LNCaP clone FGC (cell line): ENCODE results near the gene ZNF358.

Experiments
- DNase-seq: peaks from one replicate; pipeline ENCODE4 v3.0.0-alpha.2; 2011; ENCODE audit warnings: low read depth
- H3K4me3 ChIP-seq: 2 replicates; pipeline ENCODE4 v1.5.1; 2011; ENCODE audit warnings: mild to moderate bottlenecking, low read depth, low read length, control low read depth
- TF ChIP-seq, protein P1 (sequence below): IDR thresholded peaks from 2 replicates; pipeline ENCODE4 v1.5.1; 2012; ENCODE audit warnings: mild to moderate bottlenecking; ENCODE audit not compliant: control insufficient read depth, insufficient read depth; ENCODE audit errors: extremely low read depth

The ZNF358 gene

DNA sequence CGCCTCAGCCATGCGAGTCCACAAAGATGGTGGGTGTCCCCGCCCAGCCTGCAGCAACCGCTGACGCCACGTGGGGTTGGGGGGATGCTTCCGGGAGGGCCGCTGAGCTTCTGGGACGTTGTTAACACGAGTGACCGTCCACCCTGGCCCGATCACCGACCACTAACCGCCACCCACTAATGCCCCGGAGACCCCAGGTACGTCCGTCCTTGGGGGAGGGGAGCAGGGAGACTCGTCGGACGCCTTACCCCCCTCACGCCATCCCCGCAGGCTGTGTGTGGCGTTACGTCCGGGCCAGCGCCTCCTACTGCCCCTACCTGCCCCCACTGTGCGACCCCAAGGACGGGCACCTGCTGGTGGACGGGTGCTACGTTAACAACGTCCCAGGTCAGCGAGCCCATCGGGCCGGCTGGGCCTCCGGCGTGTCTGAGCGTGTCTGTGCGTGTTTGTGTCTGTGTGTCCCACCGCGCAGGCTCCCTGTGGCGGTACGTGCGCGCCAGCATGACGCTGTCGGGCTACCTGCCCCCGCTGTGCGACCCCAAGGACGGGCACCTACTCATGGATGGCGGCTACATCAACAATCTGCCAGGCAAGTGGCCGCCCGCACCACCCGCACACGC lies 40.9 kb downstream of the ZNF358 start:
- H3K4me3 ChIP-seq = no peak overlapping the region
- TF ChIP-seq, protein P1, sequence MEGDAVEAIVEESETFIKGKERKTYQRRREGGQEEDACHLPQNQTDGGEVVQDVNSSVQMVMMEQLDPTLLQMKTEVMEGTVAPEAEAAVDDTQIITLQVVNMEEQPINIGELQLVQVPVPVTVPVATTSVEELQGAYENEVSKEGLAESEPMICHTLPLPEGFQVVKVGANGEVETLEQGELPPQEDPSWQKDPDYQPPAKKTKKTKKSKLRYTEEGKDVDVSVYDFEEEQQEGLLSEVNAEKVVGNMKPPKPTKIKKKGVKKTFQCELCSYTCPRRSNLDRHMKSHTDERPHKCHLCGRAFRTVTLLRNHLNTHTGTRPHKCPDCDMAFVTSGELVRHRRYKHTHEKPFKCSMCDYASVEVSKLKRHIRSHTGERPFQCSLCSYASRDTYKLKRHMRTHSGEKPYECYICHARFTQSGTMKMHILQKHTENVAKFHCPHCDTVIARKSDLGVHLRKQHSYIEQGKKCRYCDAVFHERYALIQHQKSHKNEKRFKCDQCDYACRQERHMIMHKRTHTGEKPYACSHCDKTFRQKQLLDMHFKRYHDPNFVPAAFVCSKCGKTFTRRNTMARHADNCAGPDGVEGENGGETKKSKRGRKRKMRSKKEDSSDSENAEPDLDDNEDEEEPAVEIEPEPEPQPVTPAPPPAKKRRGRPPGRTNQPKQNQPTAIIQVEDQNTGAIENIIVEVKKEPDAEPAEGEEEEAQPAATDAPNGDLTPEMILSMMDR = no peak
- DNase-seq = no peak

DNA sequence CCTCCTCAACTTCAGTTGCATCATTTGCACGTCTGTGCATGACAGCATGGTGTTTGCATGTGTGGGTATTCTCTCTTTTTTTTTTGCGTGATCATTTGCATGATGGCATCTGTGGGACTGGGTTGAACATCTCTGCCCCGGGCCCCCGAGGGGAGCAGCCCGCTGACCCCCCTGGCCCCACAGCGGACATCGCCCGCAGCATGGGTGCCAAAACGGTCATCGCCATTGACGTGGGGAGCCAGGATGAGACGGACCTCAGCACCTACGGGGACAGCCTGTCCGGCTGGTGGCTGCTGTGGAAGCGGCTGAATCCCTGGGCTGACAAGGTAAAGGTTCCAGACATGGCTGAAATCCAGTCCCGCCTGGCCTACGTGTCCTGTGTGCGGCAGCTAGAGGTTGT lies 42.8 kb downstream of the ZNF358 start:
- TF ChIP-seq, protein P1 = no peak
- no peak for DNase-seq

GRCh38 chr19:7559102-7559501 lies 43.2 kb downstream of the ZNF358 start:
- H3K4me3 ChIP-seq = no peak overlapping the region

More for the DNA sequence above, 42.8 kb downstream of the ZNF358 start:
- H3K4me3 ChIP-seq = no peak overlapping the region

DNA sequence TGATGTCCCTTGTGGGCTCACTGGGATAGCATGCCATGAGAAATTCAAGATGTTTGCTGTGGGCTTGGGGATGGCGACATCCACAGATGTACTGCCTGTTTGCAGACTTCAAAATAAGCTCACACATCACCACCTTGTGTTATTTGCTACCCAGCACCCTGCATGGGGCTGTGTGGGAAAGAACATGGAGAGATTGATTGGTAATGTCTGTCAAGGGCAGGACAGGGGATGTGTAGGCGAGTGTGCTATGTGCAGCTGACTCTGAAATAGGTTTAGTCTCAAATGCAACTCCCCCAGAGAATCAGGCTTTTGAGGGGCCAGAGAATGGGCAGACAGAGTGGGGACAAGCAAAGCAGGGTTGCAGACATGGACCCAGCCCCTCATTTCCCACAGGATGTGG lies 44.4 kb downstream of the ZNF358 start:
- TF ChIP-seq, protein P1 = no peak
- H3K4me3 ChIP-seq = no peak overlapping the region
- no peak for DNase-seq

More at GRCh38 chr19:7559102-7559501, 43.2 kb downstream of the ZNF358 start:
- DNase-seq = no peak
- TF ChIP-seq, protein P1 = no peak

- TF ChIP-seq, protein P1 = no peak
- no peak for DNase-seq
- no peak overlapping the region for H3K4me3 ChIP-seq
Observed at GRCh38 chr19:7561325-7561724, 45.4 kb downstream of the ZNF358 start.

GRCh38 chr19:7562646-7563393 lies 46.9 kb downstream of the ZNF358 start:
- H3K4me3 ChIP-seq = no peak overlapping the region
- TF ChIP-seq, protein P1 = no peak
- no peak for DNase-seq
